Esophagus squamous epithelium (tissue), 4 donors: ENCODE results near the gene F7.

Experiments
- POLR2A ChIP-seq, 4 donors: fragments of 450-650 bp; IDR thresholded peaks; one replicate each; pipeline ENCODE4 v1.6.1; 2017; ENCODE audit warnings: antibody characterized with exemption in 4 of 4, mild to moderate bottlenecking in 4 of 4, moderate library complexity in 3 of 4
- TF ChIP-seq, protein P1 (sequence below), 6 experiments: fragments of 450-650 bp in 4 of 6; fragments of 200-600 bp in 2 of 6; sonication (generic) in 2 of 6; IDR thresholded peaks; one replicate each; pipeline ENCODE4 v1.5.1; 2016 to 2019; ENCODE audit warnings: antibody characterized with exemption in 6 of 6, mild to moderate bottlenecking in 4 of 6, moderate library complexity in 4 of 6

DNA sequence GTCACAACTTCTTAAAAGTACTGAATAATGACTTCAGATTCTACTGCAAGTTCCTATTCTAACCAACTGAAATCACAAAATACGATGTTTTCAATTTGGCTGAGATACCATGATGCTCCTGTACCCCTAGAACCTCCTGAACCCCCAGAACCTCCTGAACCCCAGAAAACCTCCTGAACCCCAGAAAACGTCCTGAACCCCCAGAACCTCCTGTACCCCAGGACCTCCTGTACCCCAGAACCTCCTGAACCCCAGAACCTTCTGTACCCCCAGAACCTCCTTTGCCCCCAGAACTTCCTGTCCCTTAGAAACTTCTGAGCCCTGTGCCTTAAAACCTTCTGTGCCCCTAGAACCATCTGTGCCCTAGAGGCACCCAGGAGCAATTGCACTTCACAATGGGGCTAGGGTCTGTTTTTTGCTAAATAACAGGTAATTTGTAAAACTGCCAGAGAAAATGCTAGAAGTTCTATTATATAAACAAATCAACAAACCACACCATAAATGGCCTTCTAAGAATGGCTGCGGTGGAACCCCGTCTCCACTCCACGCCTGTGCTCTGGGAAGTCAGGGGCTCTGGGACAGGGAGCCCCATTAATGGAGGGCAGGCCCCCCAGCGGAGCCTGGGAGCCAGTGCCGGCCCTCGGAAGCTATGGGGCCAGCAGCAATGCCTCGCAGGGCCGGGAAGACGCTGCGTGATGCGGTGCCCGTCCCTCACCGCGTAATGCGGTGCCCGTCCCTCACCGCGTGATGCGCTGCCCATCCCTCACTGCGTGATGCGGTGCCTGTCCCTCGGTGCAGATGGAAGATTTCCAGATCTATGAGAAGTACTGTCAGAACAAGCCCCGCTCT is 21.3 kb upstream of the F7 start:
- TF ChIP-seq, protein P1, sequence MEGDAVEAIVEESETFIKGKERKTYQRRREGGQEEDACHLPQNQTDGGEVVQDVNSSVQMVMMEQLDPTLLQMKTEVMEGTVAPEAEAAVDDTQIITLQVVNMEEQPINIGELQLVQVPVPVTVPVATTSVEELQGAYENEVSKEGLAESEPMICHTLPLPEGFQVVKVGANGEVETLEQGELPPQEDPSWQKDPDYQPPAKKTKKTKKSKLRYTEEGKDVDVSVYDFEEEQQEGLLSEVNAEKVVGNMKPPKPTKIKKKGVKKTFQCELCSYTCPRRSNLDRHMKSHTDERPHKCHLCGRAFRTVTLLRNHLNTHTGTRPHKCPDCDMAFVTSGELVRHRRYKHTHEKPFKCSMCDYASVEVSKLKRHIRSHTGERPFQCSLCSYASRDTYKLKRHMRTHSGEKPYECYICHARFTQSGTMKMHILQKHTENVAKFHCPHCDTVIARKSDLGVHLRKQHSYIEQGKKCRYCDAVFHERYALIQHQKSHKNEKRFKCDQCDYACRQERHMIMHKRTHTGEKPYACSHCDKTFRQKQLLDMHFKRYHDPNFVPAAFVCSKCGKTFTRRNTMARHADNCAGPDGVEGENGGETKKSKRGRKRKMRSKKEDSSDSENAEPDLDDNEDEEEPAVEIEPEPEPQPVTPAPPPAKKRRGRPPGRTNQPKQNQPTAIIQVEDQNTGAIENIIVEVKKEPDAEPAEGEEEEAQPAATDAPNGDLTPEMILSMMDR (IDR thresholded peaks at IDR 0.05) = peak in 1 of 6 experiments; percentile 14
- no peak for TF ChIP-seq POLR2A (IDR thresholded peaks at IDR 0.05)
